K562 (cell line): ENCODE data around the gene CDC42EP5. TPM values are rescaled to one million over a fixed set of nuclear protein-coding genes. Genes with fewer than 3 reads are reported as not detected.

Experiments used
- CBX2 ChIP-seq: fragments of 200-600 bp; sonication (generic); IDR thresholded peaks from one replicate; pipeline ENCODE4 v1.6.1; 2012; ENCODE audit warnings: mild to moderate bottlenecking, low read length, inconsistent platforms; ENCODE audit not compliant: insufficient read depth, poor library complexity, severe bottlenecking
- CCNT2 ChIP-seq: IDR thresholded peaks from 2 replicates; pipeline ENCODE4 v1.6.1; 2011; ENCODE audit warnings: borderline replicate concordance, low read depth, mild to moderate bottlenecking, moderate library complexity, mixed read lengths, low read length; ENCODE audit not compliant: insufficient read length; ENCODE audit errors: extremely low read depth
- CREB1 ChIP-seq, 2 experiments: sonication (generic) in 1 of 2; formaldehyde crosslinking in 1 of 2; IDR thresholded peaks; 2 replicates each; pipeline versions ENCODE4 v1.6.1 to v1.8.0; 2012 to 2022; ENCODE audit warnings: inconsistent platforms in 1 of 2, mild to moderate bottlenecking in 1 of 2, missing genetic modification reagents in 1 of 2, moderate library complexity in 1 of 2
- EP400 ChIP-seq: fragments of 450-650 bp; IDR thresholded peaks from 2 replicates; pipeline ENCODE4 v1.6.1; 2017; ENCODE audit warnings: antibody characterized with exemption, mild to moderate bottlenecking, moderate library complexity
- ETV1 ChIP-seq: fragments of 450-650 bp; conservative IDR thresholded peaks from 2 replicates; pipeline ENCODE4 v1.6.1; 2016; ENCODE audit warnings: missing genetic modification characterization, control low read depth, low read depth, missing compliant biosample characterization
- HLTF ChIP-seq: fragments of 450-650 bp; IDR thresholded peaks from 2 replicates; pipeline ENCODE4 v1.6.1; 2016
- HMGN3 ChIP-seq: IDR thresholded peaks from 2 replicates; pipeline ENCODE4 v1.6.1; 2011; ENCODE audit warnings: borderline replicate concordance, low read depth, mild to moderate bottlenecking, mixed read lengths, low read length; ENCODE audit not compliant: insufficient read length; ENCODE audit errors: extremely low read depth
- KLF1 ChIP-seq: fragments of 450-650 bp; IDR thresholded peaks from 2 replicates; pipeline ENCODE4 v1.6.1; 2016; ENCODE audit warnings: missing genetic modification characterization, missing compliant biosample characterization
- MTA1 ChIP-seq: fragments of 450-650 bp; IDR thresholded peaks from 2 replicates; pipeline ENCODE4 v1.6.1; 2017; ENCODE audit warnings: borderline replicate concordance
- NBN ChIP-seq: fragments of 450-650 bp; IDR thresholded peaks from 2 replicates; pipeline ENCODE4 v1.6.1; 2016; ENCODE audit warnings: low read depth, mild to moderate bottlenecking
- PML ChIP-seq: IDR thresholded peaks from 2 replicates; pipeline ENCODE4 v1.6.1; 2012; ENCODE audit warnings: low read length, inconsistent platforms
- POLR2G ChIP-seq: fragments of 200-400 bp; formaldehyde crosslinking; IDR thresholded peaks from 2 replicates; pipeline ENCODE4 v1.6.1; 2017; ENCODE audit warnings: low read depth, mild to moderate bottlenecking, antibody characterized with exemption, low read length, moderate library complexity
- SRSF9 ChIP-seq: fragments of 200-400 bp; formaldehyde crosslinking; IDR thresholded peaks from 2 replicates; pipeline ENCODE4 v1.6.1; 2017; ENCODE audit warnings: low read depth, low read length, borderline replicate concordance
- SUPT5H ChIP-seq: fragments of 450-650 bp; IDR thresholded peaks from 2 replicates; pipeline ENCODE4 v1.6.1; 2016
- TAF7 ChIP-seq: fragments of 450-650 bp; IDR thresholded peaks from 2 replicates; pipeline ENCODE4 v1.6.1; 2016; ENCODE audit warnings: missing genetic modification characterization, missing compliant biosample characterization
- TARDBP ChIP-seq: fragments of 450-650 bp; IDR thresholded peaks from 2 replicates; pipeline ENCODE4 v1.6.1; 2016
- ZNF212 ChIP-seq: fragments of 450-650 bp; formaldehyde crosslinking; IDR thresholded peaks from 2 replicates; pipeline ENCODE4 v1.4.0; 2020; ENCODE audit warnings: mild to moderate bottlenecking
- ZNF75A ChIP-seq: fragments of 450-650 bp; formaldehyde crosslinking; IDR thresholded peaks from 2 replicates; pipeline ENCODE4 v1.4.0; 2020; ENCODE audit warnings: mild to moderate bottlenecking
- polyA plus RNA-seq, 8 experiments: library from polyadenylated mRNA; depleted of rRNA in 4 of 8; stranded (reverse) in 5 of 8; unstranded in 3 of 8; fragments of >200 nt; fragmentation: Nextera tagmentation in 2 of 8; fragmentation: Illumina TruSeq in 1 of 8; extraction: Ambion mirVana in 2 of 8; extraction: Trizol in 1 of 8; gene quantifications; 2 replicates each; pipeline versions ENCODE4 v1.2.1 to v1.2.3, GENCODE V29; 2011 to 2014; ENCODE audit warnings: inconsistent platforms in 1 of 8, missing spikeins in 1 of 8
- total RNA-seq, 7 experiments: library from RNA; depleted of rRNA in 6 of 7; stranded (reverse); fragments of >200 nt in 6 of 7; fragmentation: Illumina TruSeq in 2 of 7; extraction: Trizol in 2 of 7; gene quantifications; 2 replicates each; pipeline versions ENCODE4 v1.2.1 to v1.2.3, GENCODE V29; 2011 to 2021; ENCODE audit warnings: low replicate concordance in 1 of 7
- TF ChIP-seq, protein P1 (sequence below): sonication (generic); formaldehyde crosslinking; IDR thresholded peaks from 2 replicates; pipeline ENCODE4 v1.8.0; 2022; ENCODE audit warnings: missing genetic modification reagents, mild to moderate bottlenecking, moderate library complexity, borderline replicate concordance
- TF ChIP-seq, protein P2 (sequence below): fragments of 250-450 bp; sonication (Bioruptor Pico); IDR thresholded peaks from 2 replicates; pipeline ENCODE4 v1.5.0; 2022; ENCODE audit warnings: mild to moderate bottlenecking

CDC42EP5 gene
- total and polyA plus RNA-seq, 9 of the 15 experiments (the other 6 are each of a cell fraction or from before 2014, with no cell fraction given) = 0.15 to 0.38 TPM; not detected in 7

DNA sequence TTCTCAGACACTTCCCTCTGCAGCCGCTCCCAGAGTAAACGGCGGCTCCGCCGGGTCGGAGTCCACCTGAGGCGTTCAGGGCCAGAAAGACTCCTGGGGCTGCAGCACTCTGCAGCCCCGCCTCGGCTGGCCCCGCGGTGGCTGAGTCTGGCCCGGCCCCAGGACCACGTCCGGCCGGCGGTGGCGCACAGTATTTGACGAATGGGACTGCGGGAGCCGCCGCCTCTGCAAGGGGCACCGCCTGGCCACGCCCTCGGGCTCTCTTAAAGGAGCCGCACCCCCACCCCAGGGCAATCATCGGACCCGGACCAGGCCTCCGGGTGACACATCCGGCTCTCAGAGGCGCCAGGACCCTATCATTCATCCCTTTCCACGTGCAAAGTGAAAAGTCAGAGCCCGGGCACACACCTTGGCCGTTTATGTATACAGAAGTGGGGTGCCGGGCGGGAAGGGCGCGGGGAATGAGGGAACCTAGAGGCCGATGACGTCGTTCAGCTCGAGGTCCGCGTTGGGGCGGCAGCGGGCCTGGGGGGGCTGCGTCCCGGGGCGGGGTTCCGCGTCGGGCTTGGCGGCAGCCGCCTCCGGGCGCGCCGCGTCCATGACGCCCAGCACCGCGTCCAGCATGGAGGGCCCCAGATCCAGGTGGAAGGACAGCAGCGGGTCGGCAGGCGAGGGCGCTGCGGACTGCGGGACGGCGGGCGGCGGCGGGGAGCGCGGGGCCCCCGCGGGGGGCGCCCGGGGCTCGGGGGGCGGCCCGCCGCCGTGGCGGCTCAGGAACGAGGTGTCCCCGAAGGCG, 8.3 kb downstream of the CDC42EP5 start (continued):
- TF ChIP-seq ZNF212 (CRISPR knock-in tag) = no peak
- TF ChIP-seq EP400 = peak; percentile 67
- TF ChIP-seq, protein P1, sequence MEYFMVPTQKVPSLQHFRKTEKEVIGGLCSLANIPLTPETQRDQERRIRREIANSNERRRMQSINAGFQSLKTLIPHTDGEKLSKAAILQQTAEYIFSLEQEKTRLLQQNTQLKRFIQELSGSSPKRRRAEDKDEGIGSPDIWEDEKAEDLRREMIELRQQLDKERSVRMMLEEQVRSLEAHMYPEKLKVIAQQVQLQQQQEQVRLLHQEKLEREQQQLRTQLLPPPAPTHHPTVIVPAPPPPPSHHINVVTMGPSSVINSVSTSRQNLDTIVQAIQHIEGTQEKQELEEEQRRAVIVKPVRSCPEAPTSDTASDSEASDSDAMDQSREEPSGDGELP = peak; percentile 78
- peak; percentile 93 for TF ChIP-seq POLR2G
- TF ChIP-seq MTA1 = peak; percentile 95
- TF ChIP-seq SUPT5H = peak; percentile 79
- TF ChIP-seq TARDBP = 0 out of 2 replicates have a peak, but pooled peaks have one; percentile 17
- TF ChIP-seq HMGN3 = peak; percentile 48
- peak; percentile 50; the same call in 1 of the 2 replicates for TF ChIP-seq PML
- TF ChIP-seq KLF1 = peak; percentile 73
- peak; percentile 54; the same call in 1 of the 2 replicates for TF ChIP-seq ETV1
- peak; percentile 49; the same call in 1 of the 2 replicates for TF ChIP-seq NBN
- TF ChIP-seq TAF7 (tag) = 0 out of 2 replicates have a peak, but pooled peaks have one; percentile 10
- peak; percentile 66 for TF ChIP-seq CCNT2
- 0 out of 2 replicates have a peak, but pooled peaks have one; percentile 39 for TF ChIP-seq HLTF
- TF ChIP-seq, protein P2, sequence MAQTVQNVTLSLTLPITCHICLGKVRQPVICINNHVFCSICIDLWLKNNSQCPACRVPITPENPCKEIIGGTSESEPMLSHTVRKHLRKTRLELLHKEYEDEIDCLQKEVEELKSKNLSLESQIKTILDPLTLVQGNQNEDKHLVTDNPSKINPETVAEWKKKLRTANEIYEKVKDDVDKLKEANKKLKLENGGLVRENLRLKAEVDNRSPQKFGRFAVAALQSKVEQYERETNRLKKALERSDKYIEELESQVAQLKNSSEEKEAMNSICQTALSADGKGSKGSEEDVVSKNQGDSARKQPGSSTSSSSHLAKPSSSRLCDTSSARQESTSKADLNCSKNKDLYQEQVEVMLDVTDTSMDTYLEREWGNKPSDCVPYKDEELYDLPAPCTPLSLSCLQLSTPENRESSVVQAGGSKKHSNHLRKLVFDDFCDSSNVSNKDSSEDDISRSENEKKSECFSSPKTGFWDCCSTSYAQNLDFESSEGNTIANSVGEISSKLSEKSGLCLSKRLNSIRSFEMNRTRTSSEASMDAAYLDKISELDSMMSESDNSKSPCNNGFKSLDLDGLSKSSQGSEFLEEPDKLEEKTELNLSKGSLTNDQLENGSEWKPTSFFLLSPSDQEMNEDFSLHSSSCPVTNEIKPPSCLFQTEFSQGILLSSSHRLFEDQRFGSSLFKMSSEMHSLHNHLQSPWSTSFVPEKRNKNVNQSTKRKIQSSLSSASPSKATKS (CRISPR knock-in tag) = 0 out of 2 replicates have a peak, but pooled peaks have one; percentile 28
- TF ChIP-seq SRSF9 = no peak
- peak; percentile 94 for TF ChIP-seq CREB1 (IDR thresholded peaks at IDR 0.05)
- peak; percentile 93 for TF ChIP-seq CREB1 (CRISPR knock-in tag; IDR thresholded peaks at IDR 0.05)
- no peak for TF ChIP-seq CBX2
- TF ChIP-seq ZNF75A (CRISPR knock-in tag) = 0 out of 2 replicates have a peak, but pooled peaks have one; percentile 18
